PC-3 (cell line): ENCODE results near the gene APOO. TPM values are rescaled to one million over a fixed set of nuclear protein-coding genes. Genes with fewer than 3 reads are reported as not detected.

ENCODE experiments used
- ATAC-seq: fragments of 200-7000 bp; cut with Tn5 transposase; 2 replicates; pipeline ENCODE4 v1.9.1; 2020; ENCODE audit warnings: mild to moderate bottlenecking, moderate library complexity
- BruUV-seq: library from RNA; stranded (reverse); fragments of 400-500 nt; replicated peaks from 2 replicates; lab custom pipeline; 2021; lab: Mats Ljungman, UMichigan
- CTCF ChIA-PET: fragments of 300-600 bp; sonication (Branson Sonifier 250); formaldehyde crosslinking; loops from one replicate; lab custom pipeline; 2022; ENCODE audit warnings: antibody characterized with exemption; lab: Charles Lee
- POLR2A ChIA-PET: fragments of 300-600 bp; sonication (Branson Sonifier 250); formaldehyde crosslinking; loops from one replicate; lab custom pipeline; 2022; ENCODE audit warnings: antibody characterized with exemption; ENCODE audit not compliant: unreplicated experiment; lab: Charles Lee
- DNase-seq: peaks from one replicate; pipeline ENCODE4 v3.0.0-alpha.2; 2015
- H2AFZ ChIP-seq: fragments of 300-600 bp; sonication (generic); 2 replicates; pipeline ENCODE4 v1.6.0; 2016; ENCODE audit warnings: antibody characterized with exemption, low read length
- H3F3A ChIP-seq: fragments of 300-600 bp; sonication (generic); one replicate; pipeline ENCODE4 v1.6.0; 2017; ENCODE audit warnings: antibody characterized with exemption, low read length, control low read depth, mild to moderate bottlenecking; ENCODE audit not compliant: unreplicated experiment
- H3K27ac ChIP-seq: fragments of 300-600 bp; sonication (generic); 2 replicates; pipeline ENCODE4 v1.5.1; 2016; ENCODE audit warnings: mild to moderate bottlenecking, low read length
- H3K27me3 ChIP-seq: fragments of 300-600 bp; sonication (generic); 2 replicates; pipeline ENCODE4 v1.6.1; 2016; ENCODE audit warnings: low read length, mixed read lengths
- H3K36me3 ChIP-seq: fragments of 300-600 bp; sonication (generic); 2 replicates; pipeline ENCODE4 v1.6.1; 2016; ENCODE audit warnings: low read depth, mixed run types, low read length, mixed read lengths
- H3K4me1 ChIP-seq: fragments of 300-600 bp; sonication (generic); 2 replicates; pipeline ENCODE4 v1.5.1; 2016; ENCODE audit warnings: low read length; ENCODE audit not compliant: insufficient read depth
- H3K4me2 ChIP-seq: fragments of 300-600 bp; sonication (generic); 2 replicates; pipeline ENCODE4 v1.6.0; 2016; ENCODE audit warnings: low read length
- H3K4me3 ChIP-seq: fragments of 300-600 bp; sonication (generic); 2 replicates; pipeline ENCODE4 v1.5.1; 2016; ENCODE audit warnings: mild to moderate bottlenecking, low read length, mixed read lengths
- H3K79me2 ChIP-seq: fragments of 300-600 bp; sonication (generic); 2 replicates; pipeline ENCODE4 v1.6.1; 2017; ENCODE audit warnings: low read length, mixed read lengths
- H3K9ac ChIP-seq: fragments of 300-600 bp; sonication (generic); 2 replicates; pipeline ENCODE4 v1.6.0; 2016; ENCODE audit warnings: mild to moderate bottlenecking, low read length
- H3K9me2 ChIP-seq: fragments of 300-600 bp; sonication (generic); replicated peaks from 2 replicates; pipeline ENCODE4 v1.6.1; 2016; ENCODE audit warnings: mixed run types, low read length, mixed read lengths
- H3K9me3 ChIP-seq: fragments of 300-600 bp; sonication (generic); 2 replicates; pipeline ENCODE4 v1.6.1; 2016; ENCODE audit warnings: low read length, mixed read lengths
- H4K20me1 ChIP-seq: fragments of 300-600 bp; sonication (generic); 2 replicates; pipeline ENCODE4 v1.6.1; 2016; ENCODE audit warnings: low read length, mixed read lengths
- EZH2 ChIP-seq: fragments of 300-600 bp; sonication (generic); IDR thresholded peaks from one replicate; pipeline ENCODE4 v1.6.1; 2017; ENCODE audit warnings: antibody characterized with exemption, mild to moderate bottlenecking, low read length; ENCODE audit not compliant: unreplicated experiment
- EZH2phosphoT487 ChIP-seq: fragments of 300-600 bp; sonication (generic); IDR thresholded peaks from 2 replicates; pipeline ENCODE4 v1.6.1; 2018; ENCODE audit warnings: mild to moderate bottlenecking, antibody characterized with exemption, low read length, borderline replicate concordance
- intact Hi-C: fragments of 100-400 bp; cut with micrococcal nuclease; formaldehyde crosslinking; loops from 2 replicates; pipeline ENCODE4 v1.9.0; 2023
- total RNA-seq: library from RNA; depleted of rRNA; stranded (reverse); fragments of >200 nt; gene quantifications from 2 replicates; pipeline ENCODE4 v1.2.3, GENCODE V29; 2014
- TF ChIP-seq, protein P1 (sequence below): fragments of 300-600 bp; sonication (generic); conservative IDR thresholded peaks from 2 replicates; pipeline ENCODE4 v1.5.1; 2017; ENCODE audit warnings: antibody characterized with exemption, low read depth, mild to moderate bottlenecking, low read length

The APOO gene
- total RNA-seq, 1 experiment from 2014 or later = 34.0 TPM

DNA sequence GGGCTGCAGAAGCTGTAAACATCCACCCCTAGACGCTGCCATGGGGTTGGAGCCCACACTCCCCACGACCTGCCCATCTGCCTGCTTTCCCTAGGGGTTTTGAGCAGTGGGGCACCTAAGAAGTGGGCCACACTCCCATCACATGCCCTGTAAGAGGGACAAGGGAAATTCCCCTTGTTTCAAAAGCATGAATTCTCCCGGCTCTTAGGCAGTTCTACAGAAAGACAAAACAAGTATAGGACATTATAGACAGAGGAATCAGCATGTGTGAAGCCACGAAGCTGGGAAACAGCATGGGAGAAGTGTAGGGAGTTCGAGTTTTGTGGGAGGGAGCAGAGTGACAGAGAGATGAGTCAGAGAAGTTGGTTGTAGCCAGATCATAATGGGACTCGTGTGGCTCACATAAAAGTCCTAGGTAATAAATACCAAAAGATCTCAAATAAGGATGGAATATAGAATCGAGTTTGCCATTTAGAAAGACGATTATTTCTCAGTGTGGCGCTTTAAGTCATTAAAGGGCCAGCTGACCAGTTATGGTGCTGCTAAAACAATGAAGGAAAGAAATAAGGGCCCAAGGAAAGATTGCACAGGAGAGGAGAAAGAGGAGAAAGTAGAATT is 23.9 kb downstream of the APOO start:
- H3K27ac ChIP-seq = peak overlapping the region; percentile 96
- ATAC-seq (peak; percentile 97), DNase-seq (peak; percentile 84)
- no peak for TF ChIP-seq EZH2phosphoT487
- no peak for TF ChIP-seq EZH2
- H3K4me1 ChIP-seq = peaks cover 27% of the 10 kb centered on the region
- POLR2A ChIA-PET = interaction anchor here (0.6 kb wide), 1 partner anchor 127 kb away, joined by 3 read pairs; no protein-coding TSS in a partner anchor
- H3K9ac ChIP-seq = peak overlapping the region; percentile 74
- H3K27me3 ChIP-seq = no peaks in the 10 kb centered on the region
- intact Hi-C loops = loop anchor here (5.0 kb wide), 1 partner anchor 62 kb away; no protein-coding TSS in a partner anchor
- no peaks in the 10 kb centered on the region for H3F3A ChIP-seq
- 0 out of 2 replicates have a peak, but pooled peaks cover 7% of the 10 kb centered on the region for H3K79me2 ChIP-seq
- H4K20me1 ChIP-seq = no peaks in the 10 kb centered on the region
- no peaks in the 10 kb centered on the region for H3K36me3 ChIP-seq
- peak overlapping the region; percentile 37 for H2AFZ ChIP-seq
- H3K4me3 ChIP-seq = peak overlapping the region; percentile 42; the same call in 1 of the 2 replicates
- no peaks in the 10 kb centered on the region for H3K9me2 ChIP-seq
- CTCF ChIA-PET = no interaction called here
- peak overlapping the region; percentile 61 for H3K4me2 ChIP-seq
- no TSS peak for BruUV-seq
- no peaks in the 10 kb centered on the region for H3K9me3 ChIP-seq

DNA sequence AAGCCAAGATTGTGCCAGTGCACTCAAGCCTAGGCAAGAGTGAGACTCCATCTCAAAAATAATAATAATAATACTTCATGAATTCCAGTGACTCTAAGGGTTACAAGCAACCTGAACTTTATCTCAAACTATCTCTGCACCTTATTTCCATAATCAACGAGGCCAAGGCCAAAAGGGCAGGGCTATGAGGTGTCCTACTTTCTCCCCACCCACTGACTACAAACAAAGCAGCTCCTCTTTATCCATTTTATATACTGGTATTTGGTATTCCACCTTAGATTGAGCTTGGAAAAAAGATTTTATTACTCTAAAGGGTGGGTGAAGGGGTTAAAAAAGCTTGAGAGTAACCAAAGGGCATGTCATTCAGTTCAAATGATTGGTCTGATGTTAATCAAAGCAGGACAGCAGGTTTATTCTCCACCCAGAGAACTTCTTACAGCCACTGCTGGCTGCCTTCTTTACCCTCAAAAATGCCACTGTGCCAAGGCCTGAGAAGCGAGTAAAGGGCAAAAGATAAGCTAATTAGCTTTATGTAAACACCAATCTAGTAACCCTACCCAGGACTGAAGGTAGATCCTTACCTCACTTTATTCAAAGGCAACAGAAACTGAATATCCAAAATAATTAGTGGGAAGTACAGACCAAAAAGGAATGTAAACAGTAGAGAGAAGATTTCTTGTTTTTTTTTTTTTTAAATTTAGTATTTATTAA is 28.2 kb downstream of the APOO start:
- Histone ChIP-seq H3F3A (no peaks in the 10 kb centered on the region), H3K27ac (no peak overlapping the region), H3K4me2 (no peak overlapping the region), H4K20me1 (no peaks in the 10 kb centered on the region), H3K9me3 (no peaks in the 10 kb centered on the region), H3K79me2 (0 out of 2 replicates have a peak, but pooled peaks cover 5% of the 10 kb centered on the region), H3K9ac (no peak overlapping the region), H3K36me3 (no peaks in the 10 kb centered on the region), H3K27me3 (no peaks in the 10 kb centered on the region), H3K9me2 (no peaks in the 10 kb centered on the region), H2AFZ (no peak overlapping the region), H3K4me1 (peaks cover 21% of the 10 kb centered on the region), H3K4me3 (no peak overlapping the region)
- intact Hi-C loops = loop anchor here (5.0 kb wide), 1 partner anchor 57 kb away; no protein-coding TSS in a partner anchor
- no peak for ATAC-seq
- POLR2A ChIA-PET = interaction anchor here (0.5 to 0.7 kb wide), 2 partner anchors 57 to 341 kb away, joined by 3 to 7 read pairs; no protein-coding TSS in a partner anchor
- TF ChIP-seq, protein P1, sequence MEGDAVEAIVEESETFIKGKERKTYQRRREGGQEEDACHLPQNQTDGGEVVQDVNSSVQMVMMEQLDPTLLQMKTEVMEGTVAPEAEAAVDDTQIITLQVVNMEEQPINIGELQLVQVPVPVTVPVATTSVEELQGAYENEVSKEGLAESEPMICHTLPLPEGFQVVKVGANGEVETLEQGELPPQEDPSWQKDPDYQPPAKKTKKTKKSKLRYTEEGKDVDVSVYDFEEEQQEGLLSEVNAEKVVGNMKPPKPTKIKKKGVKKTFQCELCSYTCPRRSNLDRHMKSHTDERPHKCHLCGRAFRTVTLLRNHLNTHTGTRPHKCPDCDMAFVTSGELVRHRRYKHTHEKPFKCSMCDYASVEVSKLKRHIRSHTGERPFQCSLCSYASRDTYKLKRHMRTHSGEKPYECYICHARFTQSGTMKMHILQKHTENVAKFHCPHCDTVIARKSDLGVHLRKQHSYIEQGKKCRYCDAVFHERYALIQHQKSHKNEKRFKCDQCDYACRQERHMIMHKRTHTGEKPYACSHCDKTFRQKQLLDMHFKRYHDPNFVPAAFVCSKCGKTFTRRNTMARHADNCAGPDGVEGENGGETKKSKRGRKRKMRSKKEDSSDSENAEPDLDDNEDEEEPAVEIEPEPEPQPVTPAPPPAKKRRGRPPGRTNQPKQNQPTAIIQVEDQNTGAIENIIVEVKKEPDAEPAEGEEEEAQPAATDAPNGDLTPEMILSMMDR = no peak
- no peak for TF ChIP-seq EZH2phosphoT487
- no peak for TF ChIP-seq EZH2
- DNase-seq = no peak
- CTCF ChIA-PET = no interaction called here
- no TSS peak for BruUV-seq

GRCh38 chrX:23871905-23872546 is 35.7 kb downstream of the APOO start:
- POLR2A ChIA-PET = no interaction called here
- Histone ChIP-seq H3K36me3 (no peaks in the 10 kb centered on the region), H2AFZ (no peak overlapping the region), H3K4me3 (no peak overlapping the region), H3K9me3 (no peaks in the 10 kb centered on the region), H3K79me2 (no peaks in the 10 kb centered on the region), H3K9me2 (no peaks in the 10 kb centered on the region), H4K20me1 (no peaks in the 10 kb centered on the region), H3K27me3 (no peaks in the 10 kb centered on the region), H3K27ac (no peak overlapping the region), H3K4me2 (no peak overlapping the region), H3K9ac (no peak overlapping the region), H3F3A (no peaks in the 10 kb centered on the region), H3K4me1 (no peaks in the 10 kb centered on the region)
- TF ChIP-seq EZH2 = no peak
- TF ChIP-seq EZH2phosphoT487 = no peak
- TF ChIP-seq, protein P1 = no peak
- intact Hi-C loops = no loop called here
- DNase-seq (no peak), ATAC-seq (no peak)
- CTCF ChIA-PET = no interaction called here
- BruUV-seq = no TSS peak
